Heart right ventricle (tissue), 16 donors: ENCODE data around the gene CARM1. TPM values are rescaled to one million over a fixed set of nuclear protein-coding genes. Genes with fewer than 3 reads are reported as not detected.
A peak's percentile ranks its signal among the peaks of the same experiment; 100 is the strongest.

Experiments used
- ATAC-seq, 8 donors: fragments of 200-7000 bp; cut with Tn5 transposase; one replicate each; pipeline ENCODE4 v1.9.1; 2020; ENCODE audit warnings: mild to moderate bottlenecking in 8 of 8, moderate library complexity in 8 of 8, moderate number of reproducible peaks in 1 of 8
- DNase-seq, 2 donors: peaks; one replicate each; pipeline ENCODE4 v3.0.0-alpha.2; 2020
- H3K27ac ChIP-seq, 10 donors: fragments of 200-600 bp; sonication (generic) in 2 of 10; one replicate each; pipeline versions ENCODE4 v1.5.0 to v1.8.0; 2020 to 2022; ENCODE audit warnings: mild to moderate bottlenecking in 3 of 10
- H3K27me3 ChIP-seq, 7 donors: fragments of 200-600 bp; one replicate each; pipeline ENCODE4 v1.8.0; 2021 to 2022; ENCODE audit warnings: mild to moderate bottlenecking in 2 of 7
- H3K36me3 ChIP-seq, 9 donors: fragments of 200-600 bp; sonication (generic) in 1 of 9; one replicate each; pipeline versions ENCODE4 v1.5.0 to v1.8.0; 2020 to 2022; ENCODE audit warnings: mild to moderate bottlenecking in 2 of 9
- H3K4me1 ChIP-seq, 9 donors: fragments of 200-600 bp; sonication (generic) in 1 of 9; one replicate each; pipeline versions ENCODE4 v1.5.0 to v1.8.0; 2020 to 2022; ENCODE audit warnings: mild to moderate bottlenecking in 4 of 9
- H3K4me3 ChIP-seq, 10 donors: fragments of 200-600 bp; sonication (generic) in 2 of 10; one replicate each; pipeline versions ENCODE4 v1.5.0 to v1.8.0; 2020 to 2022; ENCODE audit warnings: mild to moderate bottlenecking in 7 of 10, moderate library complexity in 2 of 10
- H3K9me3 ChIP-seq, 11 donors: fragments of 200-600 bp in 10 of 11; sonication (generic) in 2 of 11; one replicate each; pipeline versions ENCODE4 v1.5.0 to v1.8.0; 2013 to 2022; ENCODE audit warnings: mild to moderate bottlenecking in 2 of 11, control low read depth in 1 of 11, moderate library complexity in 1 of 11
- CTCF ChIP-seq, 9 donors: fragments of 200-600 bp; sonication (generic) in 2 of 9; IDR thresholded peaks; one replicate each; pipeline versions ENCODE4 v1.5.0 to v1.8.0; 2021 to 2022; ENCODE audit warnings: antibody characterized with exemption in 9 of 9, mild to moderate bottlenecking in 5 of 9, moderate library complexity in 1 of 9
- WGBS, 2 donors: extraction: QIAGEN DNeasy Blood & Tissue Kit; methylation state at CpG; one replicate each; pipeline ENCODE4 v1.1.7; 2013; ENCODE audit warnings: inconsistent platforms in 1 of 2; 5-methylcytosine and 5-hydroxymethylcytosine counted together
- intact Hi-C, 10 donors: fragments of 100-400 bp; cut with DNase I; formaldehyde crosslinking; loops; one replicate each; pipeline versions ENCODE4 v1.11.1 to v1.14.2; 2022
- polyA plus RNA-seq, 2 donors: library from polyadenylated mRNA; stranded (reverse); fragments of 200-250 nt; gene quantifications; one replicate each; pipeline ENCODE4 v1.2.3, GENCODE V29; 2013
- total RNA-seq, 10 donors: library from RNA; stranded (reverse); fragmentation: NEBNext Ultra II Directional in 3 of 10; extraction: Animal tissue kit (Norgen Biotek cat#: 25700) in 3 of 10; gene quantifications; one replicate each; pipeline versions ENCODE4 v1.2.1 to v1.2.4, GENCODE V29; 2021 to 2023
- donor health status: Arrhythmogenic right ventricular cardiomyopathy.
- donor health status: ischemic (EF 13 %, LVEDD 7.1; RV severe dilation, severe dysfunction).
- donor health status: healthy with polysubstance abuse.
- donor health status: DM: no; HTN: yes; CAD: no.
- donor health status: DM: no; HTN: no; CAD: no.
- donor health status: ischemic (EF 25% LVEDD 6.9; RV normal size, moderate dysfunction).
- donor health status: ischemic (EF 25% LVEDD 5.7; RV mildly dilated, moderate dysfunction).
- donor health status: healthy.
- donor health status: DM: yes; HTN: yes; CAD: no.
- donor health status: Ischemic cardiomyopathy.
- donor health status: ischemic (EF 35%, LVEDD 5.7; RV mildly dilated, moderate dysfunction).
- donor health status: nonischemic (EF 11% LVEDD 7.7; RV severe dilation, severe dysfunction).
- donor health status: DM: yes; HTN: yes; CAD: no.
- donor health status: PGD.
- donor health status: ischemic (EF 29% LVEDD 5.4; RV normal size, mild dysfunction).
- donor health status: nonischemic (EF 23%, LVEDD 6.1; RV moderate dilation, normal function).

The CARM1 gene
- total and polyA plus RNA-seq, 12 donors, result 25.8 to 45.4 (median 27.9) TPM

GRCh38 chr19:10960314-10961072 is 89.1 kb downstream of the CARM1 start, which contains the start of gene SMARCA4:
Gene SMARCA4 (plus strand): TSS chr19:10961030. CDS start chr19:10984152, 23,122 bp downstream.
- ATAC-seq (peak; percentile 95 to 98 (median 97)), DNase-seq (peak; percentile 96 to 99)
- 0 to 1% methylated on average over 68 to 93 of the region's 100 CpGs for WGBS, 2 donors

GRCh38 chr19:10961073-10961860 is 89.9 kb downstream of the CARM1 start:
- peak overlapping the region; percentile 85 to 97 (median 92) for H3K27ac ChIP-seq
- intact Hi-C loops, result loop anchor here in 1 of 10 donors (2.0 kb wide), 1 partner anchor 14 kb away; no protein-coding TSS in a partner anchor
- ATAC-seq (peak; percentile 16 to 68 (median 38)), DNase-seq (peak in 1 of 2 donors; percentile 33)
- H3K4me3 ChIP-seq, result peak overlapping the region; percentile 72 to 99 (median 90)
- TF ChIP-seq CTCF (IDR thresholded peaks at IDR 0.05), result no peak
- H3K27me3 ChIP-seq, result no peaks in the 10 kb centered on the region
- H3K9me3 ChIP-seq, result no peaks in the 10 kb centered on the region
- H3K36me3 ChIP-seq, result no peaks in the 10 kb centered on the region
- peaks cover 0 to 28% (median 17%) of the 10 kb centered on the region in 9 donors for H3K4me1 ChIP-seq
- 0% methylated on average over 58 to 90 of the region's 92 CpGs for WGBS, 2 donors

More at GRCh38 chr19:10960314-10961072, 89.1 kb downstream of the CARM1 start, which contains the start of gene SMARCA4:
- H3K27ac ChIP-seq, result peak within 1 kb of the TSS; percentile 90 to 99 (median 95)
- TF ChIP-seq CTCF (IDR thresholded peaks at IDR 0.05), result no peak
- intact Hi-C loops, result loop anchor here in 1 of 10 donors (2.0 kb wide), 1 partner anchor 14 kb away; no protein-coding TSS in a partner anchor
- peaks cover 0 to 28% (median 17%) of the 10 kb centered on the region in 9 donors for H3K4me1 ChIP-seq
- no peaks in the 10 kb centered on the region for H3K36me3 ChIP-seq
- H3K4me3 ChIP-seq, result peak within 1 kb of the TSS; percentile 72 to 99 (median 90)
- H3K9me3 ChIP-seq, result no peaks in the 10 kb centered on the region
- H3K27me3 ChIP-seq, result no peaks in the 10 kb centered on the region

- ATAC-seq (no peak), DNase-seq (no peak)
- H3K27ac ChIP-seq, result no peak overlapping the region
- H3K36me3 ChIP-seq, result no peaks in the 10 kb centered on the region
- H3K9me3 ChIP-seq, result no peaks in the 10 kb centered on the region
- no peak overlapping the region for H3K4me3 ChIP-seq
- peaks cover 0 to 29% (median 17%) of the 10 kb centered on the region in 9 donors for H3K4me1 ChIP-seq
- intact Hi-C loops, result no loop called here
- H3K27me3 ChIP-seq, result no peaks in the 10 kb centered on the region
- TF ChIP-seq CTCF (IDR thresholded peaks at IDR 0.05), result no peak
- WGBS, 2 donors, result 87 to 89% methylated on average over 10 of the region's 10 CpGs
Observed at GRCh38 chr19:10962863-10963262, 91.5 kb downstream of the CARM1 start.

- WGBS, 2 donors, result 83 to 87% methylated on average over 4 of the region's 4 CpGs
- H3K9me3 ChIP-seq, result no peaks in the 10 kb centered on the region
- DNase-seq (no peak), ATAC-seq (no peak)
- no peak overlapping the region for H3K27ac ChIP-seq
- H3K4me1 ChIP-seq, result peaks cover 0 to 39% (median 26%) of the 10 kb centered on the region in 9 donors
- no peak for TF ChIP-seq CTCF (IDR thresholded peaks at IDR 0.05)
- H3K27me3 ChIP-seq, result no peaks in the 10 kb centered on the region
- intact Hi-C loops, result no loop called here
- H3K4me3 ChIP-seq, result no peak overlapping the region
- no peaks in the 10 kb centered on the region for H3K36me3 ChIP-seq
Observed at GRCh38 chr19:10963865-10964264, 92.5 kb downstream of the CARM1 start.
